NK-92 (cell line): ENCODE data around the gene SNX7.

ENCODE experiments used
- DNase-seq: peaks from one replicate; lab custom pipeline; 2025; ENCODE audit not compliant: unreplicated experiment; lab: John Stamatoyannopoulos, UW

SNX7 gene

DNA sequence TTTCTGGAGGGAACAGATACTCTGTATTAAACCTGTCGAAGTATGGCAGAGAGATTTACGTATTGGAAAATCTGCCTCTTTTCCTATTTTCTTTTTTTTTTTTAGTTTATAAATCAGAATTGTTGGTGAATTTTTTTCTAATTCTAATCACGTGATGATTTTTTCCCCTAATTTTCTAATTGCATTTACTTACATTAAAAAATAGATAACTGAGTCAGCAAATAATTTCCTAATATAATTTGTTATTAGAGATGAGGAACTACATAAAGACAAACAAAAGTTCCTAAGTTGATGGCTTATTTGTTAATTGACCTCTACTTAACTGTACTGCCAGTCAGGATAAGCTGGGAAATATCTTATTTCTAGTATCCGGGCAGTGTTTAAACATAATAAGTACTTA, 34.6 kb downstream of the SNX7 start:
- no peak for DNase-seq

DNA sequence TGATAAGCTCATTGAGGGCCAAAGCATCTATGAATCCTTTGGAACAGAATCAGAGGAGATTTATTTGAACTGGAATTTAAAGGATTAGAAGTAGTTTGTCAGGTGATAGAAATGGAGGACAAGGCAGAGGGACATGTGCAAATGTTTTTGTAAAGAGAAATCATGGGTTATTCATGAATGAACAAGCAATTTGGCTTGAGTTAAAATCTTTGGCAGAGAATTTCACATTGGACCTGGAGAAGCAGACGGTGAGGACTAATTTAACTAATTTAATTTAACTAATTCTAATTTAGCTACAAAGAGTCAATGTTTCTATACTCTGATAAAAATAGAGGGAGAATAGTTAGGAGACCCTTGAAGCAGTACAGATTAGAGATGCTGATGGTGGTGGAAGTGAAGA, 36.3 kb downstream of the SNX7 start:
- DNase-seq = no peak

GRCh38 chr1:98698625-98699024, 37.1 kb downstream of the SNX7 start:
- no peak for DNase-seq

DNA sequence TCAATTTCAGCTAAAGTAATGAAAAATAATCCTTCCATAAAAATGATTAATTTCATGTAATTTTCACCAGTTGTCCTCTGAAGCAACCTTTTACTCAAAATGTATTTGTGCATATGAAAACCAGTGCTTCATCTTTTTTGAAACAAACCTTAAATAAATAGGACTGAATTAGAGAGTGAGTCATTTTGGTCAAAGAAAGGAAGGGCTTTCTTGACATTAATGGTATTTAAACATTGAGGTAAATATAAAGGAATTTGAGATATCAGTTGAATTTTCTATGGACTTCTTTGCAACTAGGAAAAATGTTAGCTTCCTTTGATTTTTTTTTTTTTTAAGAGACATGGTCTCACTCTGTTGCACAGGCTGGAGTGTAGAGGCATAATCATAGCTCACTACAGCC, 38.7 kb downstream of the SNX7 start:
- no peak for DNase-seq

- no peak for DNase-seq
These were observed 41.5 kb downstream of the SNX7 start for GRCh38 chr1:98702976-98703375.

DNA sequence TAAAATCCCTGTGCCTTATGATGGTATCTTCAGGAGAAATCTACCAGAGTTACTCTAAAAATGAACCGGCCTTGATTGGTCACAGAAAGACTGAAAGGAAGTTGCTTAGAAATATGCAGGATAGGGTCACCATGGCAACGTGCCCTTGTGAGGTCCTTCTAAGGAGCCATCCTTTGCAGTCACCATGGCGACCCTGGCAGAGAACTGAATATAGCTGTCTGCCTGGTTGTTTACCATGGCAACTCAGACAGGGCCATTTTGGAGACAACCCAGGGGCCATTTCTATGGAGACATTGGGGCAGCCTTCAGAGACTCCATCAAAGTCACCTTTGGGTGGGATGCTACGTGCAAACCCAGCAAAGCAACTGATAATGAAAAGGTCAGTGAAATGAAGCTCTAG, 43.0 kb downstream of the SNX7 start:
- no peak for DNase-seq

DNA sequence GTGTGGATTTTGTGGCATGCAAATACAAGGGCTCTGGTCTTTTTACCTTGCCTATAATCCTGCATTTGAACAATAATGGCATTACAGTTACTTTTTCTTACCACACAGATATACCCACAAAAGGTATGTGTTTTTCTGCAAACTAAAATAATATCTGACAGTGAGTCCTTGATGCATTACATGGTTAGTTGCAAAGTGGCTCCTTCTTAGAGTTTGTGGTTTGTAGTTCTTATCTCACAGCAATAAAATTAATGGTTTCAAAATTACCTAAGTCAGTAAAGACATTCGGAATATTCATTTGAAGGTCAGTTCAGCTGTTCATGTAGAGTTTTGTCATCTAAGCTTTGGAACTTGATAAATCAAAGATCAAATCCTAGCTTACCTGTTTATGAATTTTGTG, 43.5 kb downstream of the SNX7 start:
- DNase-seq = no peak

DNA sequence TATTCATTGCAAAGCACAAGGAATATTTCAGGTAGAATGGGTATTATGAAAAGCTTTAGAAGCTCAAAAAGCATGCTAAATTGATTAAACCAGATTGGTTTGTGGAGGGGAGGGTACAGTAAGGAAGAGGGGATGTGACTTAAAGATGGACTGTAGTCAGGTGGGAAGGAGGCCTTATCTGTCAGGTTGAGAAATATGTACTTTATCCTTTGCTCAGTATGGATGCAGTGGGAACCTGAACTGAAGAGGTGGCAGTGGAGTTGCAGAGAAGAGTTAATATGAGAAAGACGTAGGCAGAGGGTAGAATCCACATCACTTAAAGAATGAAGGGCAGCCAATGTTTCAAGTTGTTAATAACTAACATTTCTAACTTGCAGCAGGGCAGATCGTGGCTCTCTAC, 44.1 kb downstream of the SNX7 start:
- DNase-seq = no peak

- no peak for DNase-seq
These were observed 44.8 kb downstream of the SNX7 start for GRCh38 chr1:98706173-98706843.

DNA sequence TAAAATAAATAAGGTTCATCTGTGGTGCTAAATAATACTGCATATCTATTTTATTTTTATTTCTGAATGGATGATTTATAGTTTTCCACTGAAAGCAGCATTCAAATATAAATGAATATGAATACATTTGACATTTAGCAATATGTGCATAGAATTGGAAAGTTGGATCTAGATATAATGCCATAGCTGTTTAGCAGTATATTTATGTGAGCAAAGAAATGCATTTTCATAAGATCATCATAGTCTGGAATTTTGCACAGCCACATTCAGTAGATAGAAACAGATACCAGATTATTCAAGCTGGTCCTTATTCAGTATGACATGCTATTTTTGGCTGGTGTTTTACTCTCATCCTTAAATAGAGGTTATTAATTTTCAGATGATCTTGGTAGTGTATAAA, 46.0 kb downstream of the SNX7 start:
- no peak for DNase-seq

DNA sequence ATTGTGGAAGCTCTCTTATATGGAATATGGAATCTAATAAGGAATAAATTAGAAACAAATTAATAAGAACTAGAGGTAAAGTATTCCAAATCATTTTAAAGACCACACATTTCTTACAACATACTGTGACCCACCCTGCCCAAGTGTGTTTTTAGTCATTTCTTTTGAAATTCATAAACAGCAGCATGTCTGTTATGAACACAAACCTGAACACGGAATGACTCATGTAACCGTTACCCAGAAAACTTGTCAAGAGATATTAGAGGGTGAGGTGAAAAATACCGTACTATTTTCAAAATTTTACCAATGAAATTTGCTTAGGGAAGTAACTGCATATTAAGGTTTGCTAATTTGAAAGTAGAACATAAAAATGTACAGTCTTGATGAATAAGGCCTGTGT, 48.4 kb downstream of the SNX7 start:
- DNase-seq = no peak

DNA sequence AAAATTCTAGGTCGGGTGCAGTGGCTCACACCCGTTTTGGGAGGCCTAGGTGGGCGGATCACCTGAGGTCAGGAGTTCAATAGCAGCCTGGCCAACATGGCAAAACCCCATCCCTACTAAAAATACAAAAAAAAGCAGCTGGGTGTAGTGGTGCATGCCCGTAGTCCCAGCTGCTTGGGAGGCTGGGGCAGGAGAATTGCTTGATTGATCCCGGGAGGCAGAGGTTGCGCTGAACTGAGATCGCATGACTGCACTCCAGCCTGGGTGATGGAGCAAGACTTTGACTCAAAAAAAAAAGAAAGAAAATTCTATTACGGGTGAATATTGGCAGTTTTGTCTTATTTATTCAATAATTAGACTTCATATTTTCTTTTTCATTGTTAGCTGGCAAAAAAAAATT, 62.1 kb downstream of the SNX7 start:
- DNase-seq = no peak

DNA sequence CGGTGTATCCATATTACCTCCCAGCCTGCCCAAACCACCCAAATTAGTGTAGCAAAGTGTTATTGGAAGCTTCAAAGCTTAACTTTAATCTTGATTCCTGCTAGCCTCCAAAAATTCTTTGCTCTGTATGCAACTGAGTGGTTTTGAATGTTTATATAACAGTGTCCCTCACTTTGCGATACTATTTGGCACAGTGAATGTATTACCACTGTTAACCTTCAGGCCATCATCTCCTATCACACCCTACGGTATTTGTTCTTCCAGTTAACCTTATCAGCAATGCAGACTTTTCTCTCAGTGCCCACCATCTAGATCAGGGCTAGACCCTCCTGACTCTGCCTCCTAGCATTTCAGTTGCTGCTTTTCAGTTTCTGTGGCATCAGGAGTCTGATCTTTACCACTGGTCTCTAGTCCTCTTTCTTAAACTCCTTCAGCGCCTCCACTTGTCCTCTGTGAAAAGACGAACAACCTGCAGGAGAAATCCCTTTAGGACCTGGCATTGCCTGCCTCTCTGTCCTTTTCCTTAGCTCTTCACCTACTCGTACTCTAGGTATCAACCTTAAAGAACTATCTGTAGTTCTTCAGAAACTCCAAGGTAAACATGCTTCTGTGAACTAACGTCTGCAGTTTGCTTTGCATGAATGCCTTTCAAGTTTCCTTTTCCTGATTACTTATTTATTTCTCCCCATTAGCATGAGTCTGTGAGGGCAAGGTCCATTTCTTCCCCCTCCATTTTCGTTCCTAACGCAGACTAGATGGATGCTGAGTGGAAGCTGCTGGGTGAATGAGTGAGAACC, 71.7 kb downstream of the SNX7 start:
- no peak for DNase-seq

DNA sequence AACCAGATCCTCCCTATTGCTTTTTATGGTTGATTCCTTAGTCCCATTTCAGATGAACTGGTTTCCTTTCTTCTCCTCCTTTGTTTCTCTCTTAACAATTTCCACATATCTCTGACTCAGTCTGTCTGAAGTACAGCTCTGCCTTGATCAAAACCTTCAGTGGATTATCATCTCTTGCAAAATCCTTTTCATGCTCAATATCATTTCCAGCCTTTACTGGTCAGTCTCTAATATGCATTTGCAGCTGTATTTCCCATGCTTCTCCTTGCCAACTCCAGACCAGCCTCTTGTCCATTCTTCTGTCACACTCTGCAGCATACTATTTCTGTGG, 72.2 kb downstream of the SNX7 start:
- no peak for DNase-seq

GRCh38 chr1:98735756-98736155, 74.2 kb downstream of the SNX7 start:
- DNase-seq = no peak

DNA sequence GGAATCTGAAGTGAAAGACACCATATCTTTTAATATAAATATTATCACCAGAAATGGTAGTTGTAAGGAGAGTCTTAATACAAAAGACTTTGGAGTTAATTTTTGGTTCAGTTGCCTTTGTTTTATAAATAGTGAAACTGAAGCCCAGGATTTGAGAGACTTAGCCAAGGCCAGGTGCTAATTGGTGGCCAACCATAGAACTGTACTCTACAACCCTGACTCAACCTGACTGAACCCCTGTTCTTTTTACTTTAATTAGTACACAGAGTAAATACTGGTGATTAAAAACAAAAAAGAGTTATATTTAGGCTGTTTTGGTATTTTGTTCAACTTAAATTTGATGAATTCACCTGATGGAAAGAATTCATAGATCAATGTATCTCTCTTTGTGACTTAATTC, 76.3 kb downstream of the SNX7 start:
- no peak for DNase-seq

DNA sequence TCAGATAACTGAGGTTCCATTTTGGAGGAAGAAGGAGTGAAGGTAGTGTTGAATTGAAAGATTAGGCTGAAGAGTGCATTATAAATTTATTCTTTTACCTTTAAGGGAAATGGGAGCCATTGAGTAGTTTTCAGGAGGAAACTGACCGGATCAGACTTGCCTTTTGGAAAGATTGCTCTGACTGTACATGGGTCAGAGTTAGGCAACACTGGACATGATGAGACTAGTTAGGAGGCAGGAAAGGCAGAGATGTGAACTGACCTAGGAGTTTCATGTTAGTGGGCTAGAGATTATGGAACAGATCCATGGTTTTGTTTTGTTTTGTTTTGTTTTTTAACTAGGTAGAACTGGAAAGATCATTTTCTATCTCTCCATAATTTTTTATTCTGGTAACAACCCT, 78.2 kb downstream of the SNX7 start:
- DNase-seq = no peak

DNA sequence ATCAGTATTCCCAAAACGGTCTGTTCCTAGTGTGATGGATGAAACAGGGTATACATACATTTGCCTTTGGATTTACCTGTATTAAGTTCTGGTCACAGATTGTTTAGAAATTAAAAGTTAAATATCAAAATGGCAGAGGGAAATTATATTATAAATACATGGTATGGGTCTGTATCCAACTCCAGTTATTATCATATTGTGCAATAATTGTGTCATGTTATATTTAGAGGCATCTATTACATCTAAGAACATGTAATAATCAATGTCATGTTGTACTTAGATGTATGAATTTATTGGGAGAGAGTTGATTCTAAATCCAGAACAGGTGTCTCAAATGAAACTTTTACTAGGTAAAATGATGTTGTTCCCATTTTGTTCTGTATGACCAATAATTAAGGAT, 79.6 kb downstream of the SNX7 start:
- DNase-seq = no peak

- no peak for DNase-seq
These were observed 87.7 kb downstream of the SNX7 start for GRCh38 chr1:98749152-98749756.

DNA sequence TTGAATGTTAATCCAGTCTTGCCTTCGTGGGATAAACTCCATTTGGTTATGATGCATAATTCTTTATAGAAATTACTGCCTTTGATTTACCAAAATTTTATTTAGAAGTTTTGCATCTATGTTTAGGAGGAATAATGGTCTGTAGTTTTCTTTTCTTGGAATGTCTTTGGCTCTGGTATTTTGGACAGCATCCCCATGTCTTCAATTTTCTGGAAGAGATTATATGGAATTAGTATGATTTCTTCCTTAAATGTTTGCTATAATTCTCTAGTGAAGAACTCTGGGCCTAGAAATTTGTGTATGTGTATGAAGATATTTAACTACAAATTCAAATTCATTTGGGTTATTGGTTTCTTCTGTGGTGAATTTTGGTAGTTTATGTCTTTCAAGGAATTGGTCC, 92.7 kb downstream of the SNX7 start:
- no peak for DNase-seq

- DNase-seq = no peak
These were observed 99.8 kb downstream of the SNX7 start for GRCh38 chr1:98761219-98761865.

GRCh38 chr1:98763488-98764150, 102.1 kb downstream of the SNX7 start:
- no peak for DNase-seq
